ENCODE data around the gene COA6.

The COA6 gene

DNA sequence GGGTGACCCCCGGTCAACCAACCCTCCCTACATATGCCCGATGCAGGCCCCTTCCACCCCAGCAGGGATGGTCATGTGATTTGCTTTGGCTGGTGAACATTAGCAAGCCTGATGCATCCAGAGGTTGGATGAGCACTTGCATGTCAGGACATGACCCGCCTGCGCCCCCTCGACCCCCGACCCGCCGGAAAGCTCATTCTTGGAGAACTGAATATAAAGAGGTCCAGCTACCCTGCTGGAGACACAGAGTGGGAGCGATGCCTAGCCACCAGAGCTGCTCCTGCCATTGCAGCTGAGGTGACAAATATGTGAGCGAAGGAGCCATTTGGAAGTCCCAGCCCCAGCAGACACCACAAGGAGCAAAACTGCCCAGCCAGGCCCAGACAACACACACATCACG, 39.6 kb downstream of the COA6 start:
- DNase-seq (ENCODE audit: low read depth), result no peak

DNA sequence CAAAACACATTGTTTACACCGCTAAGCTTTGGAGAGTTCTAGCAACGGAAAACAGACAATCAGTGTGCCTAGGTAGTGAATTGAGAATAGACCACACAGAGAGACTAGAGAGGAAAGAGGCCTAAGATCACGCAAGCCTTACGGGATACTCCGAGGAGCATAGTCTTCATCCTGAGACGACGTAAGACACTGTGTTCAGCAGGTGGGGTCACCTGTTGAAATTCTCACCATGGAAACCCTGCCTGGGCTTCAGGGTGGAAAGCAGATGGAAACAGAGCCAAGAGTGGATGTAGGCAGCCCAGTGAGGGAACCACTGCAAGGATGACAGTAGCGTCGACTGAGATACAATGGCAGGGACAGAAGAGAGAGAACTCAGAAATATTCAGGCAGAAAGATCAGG, 40.2 kb downstream of the COA6 start:
- no peak for DNase-seq (ENCODE audit: low read depth)

DNA sequence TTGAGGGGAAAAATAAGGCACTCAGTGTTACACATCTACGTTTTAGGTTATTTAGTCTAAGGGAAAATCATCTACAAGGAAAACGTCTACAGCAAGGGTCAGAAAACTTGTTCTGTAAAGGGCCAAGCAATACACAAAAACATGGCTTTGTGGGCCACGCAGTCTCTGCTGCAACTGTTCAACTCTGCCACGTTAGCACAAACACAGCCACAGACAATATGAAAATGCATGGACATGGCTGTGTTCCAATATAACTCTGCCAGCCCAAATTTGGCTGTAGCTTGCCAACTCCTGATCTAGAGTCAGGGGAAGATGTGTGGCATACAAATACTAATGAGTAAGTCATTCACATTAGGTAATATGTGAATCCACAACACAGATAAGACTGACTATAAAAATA, 40.7 kb downstream of the COA6 start:
- no peak for DNase-seq (ENCODE audit: low read depth)

DNA sequence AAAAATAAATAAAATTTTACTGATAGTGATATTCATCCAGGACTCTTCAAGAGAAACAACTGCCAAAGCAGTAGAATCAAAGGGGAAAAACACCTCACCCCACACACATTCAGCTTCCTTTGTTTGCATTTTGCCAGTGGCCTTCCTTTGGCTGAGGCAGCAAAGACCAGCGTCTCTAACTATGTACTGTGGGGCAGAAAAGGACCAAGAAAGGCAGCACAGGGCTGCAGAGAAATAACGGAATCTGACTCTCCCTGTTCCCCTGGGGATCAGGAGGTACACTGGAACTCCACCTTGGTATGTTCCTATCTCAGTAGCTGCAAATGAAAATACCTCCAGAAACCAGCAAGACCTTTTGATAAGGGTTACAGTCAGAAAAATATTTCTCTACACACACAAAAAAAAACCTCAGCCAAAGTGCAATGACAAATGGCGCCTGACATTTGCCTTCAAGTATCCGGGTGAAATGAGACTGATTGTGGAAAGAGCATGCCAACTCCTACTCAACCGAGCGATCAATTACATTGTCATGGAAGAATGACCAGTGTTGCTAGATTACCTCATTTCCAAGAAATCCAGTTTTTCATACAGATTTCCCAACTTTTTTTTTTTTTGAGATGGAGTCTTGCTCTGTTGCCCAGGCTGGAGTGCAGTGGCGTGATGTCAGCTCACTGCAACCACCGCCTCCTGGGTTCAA, 54.8 kb downstream of the COA6 start:
- DNase-seq (ENCODE audit: low read depth), result no peak

DNA sequence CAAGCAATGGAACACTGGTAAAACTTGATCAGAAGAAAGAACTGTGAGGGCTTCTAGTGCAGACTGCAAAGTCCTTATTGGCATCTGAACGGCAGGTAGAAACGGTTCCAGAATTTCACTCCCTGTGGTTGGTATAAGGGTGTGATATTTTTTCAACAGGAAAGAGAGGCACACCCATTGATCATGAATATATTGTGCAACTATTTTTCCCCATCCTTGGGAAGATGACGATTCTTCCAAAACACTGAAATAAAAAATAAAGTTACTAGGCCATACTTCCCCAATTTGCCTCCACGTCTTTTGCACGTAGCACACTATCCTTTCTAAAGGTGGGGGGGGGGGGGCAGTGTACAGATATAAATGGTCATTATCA, 56.2 kb downstream of the COA6 start:
- DNase-seq (ENCODE audit: low read depth), result no peak

DNA sequence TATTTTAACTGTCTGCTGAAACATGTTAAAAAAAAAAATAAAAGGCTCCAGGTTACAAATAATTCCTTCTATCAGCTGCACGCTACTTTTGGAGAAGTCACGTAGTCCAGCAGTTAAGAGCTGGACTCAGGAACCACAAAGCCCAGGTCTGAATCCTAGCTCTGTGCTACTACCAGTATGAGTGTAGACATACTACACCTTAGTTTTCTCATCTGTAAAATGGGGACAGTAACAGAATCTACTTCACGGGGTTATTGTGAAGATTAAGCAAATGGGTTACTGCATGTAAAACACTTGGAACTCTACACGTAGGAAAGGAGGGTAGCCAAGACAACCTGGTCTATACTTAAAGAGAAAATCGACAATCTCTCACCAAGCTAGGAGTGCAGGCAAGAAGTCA, 57.4 kb downstream of the COA6 start:
- DNase-seq (ENCODE audit: low read depth), result no peak

DNA sequence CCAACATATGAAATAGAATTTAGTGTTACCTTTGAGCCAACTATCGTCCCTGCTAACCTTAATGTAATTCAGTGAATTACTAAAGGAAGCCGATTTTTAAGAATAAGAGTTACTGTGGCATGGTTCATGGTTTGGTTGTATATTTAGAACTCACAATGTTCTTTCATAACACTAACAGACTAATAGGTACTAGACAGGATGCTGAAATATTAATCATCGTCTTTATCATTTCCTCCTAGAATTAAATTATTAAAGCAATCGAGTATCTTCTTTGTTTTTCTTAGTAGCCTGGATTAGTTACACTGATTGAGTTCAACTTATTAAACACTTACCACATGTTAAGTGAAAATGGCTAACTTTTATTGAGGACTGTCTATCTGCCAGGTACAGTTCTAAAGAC, 58.0 kb downstream of the COA6 start:
- DNase-seq (ENCODE audit: low read depth), result no peak

DNA sequence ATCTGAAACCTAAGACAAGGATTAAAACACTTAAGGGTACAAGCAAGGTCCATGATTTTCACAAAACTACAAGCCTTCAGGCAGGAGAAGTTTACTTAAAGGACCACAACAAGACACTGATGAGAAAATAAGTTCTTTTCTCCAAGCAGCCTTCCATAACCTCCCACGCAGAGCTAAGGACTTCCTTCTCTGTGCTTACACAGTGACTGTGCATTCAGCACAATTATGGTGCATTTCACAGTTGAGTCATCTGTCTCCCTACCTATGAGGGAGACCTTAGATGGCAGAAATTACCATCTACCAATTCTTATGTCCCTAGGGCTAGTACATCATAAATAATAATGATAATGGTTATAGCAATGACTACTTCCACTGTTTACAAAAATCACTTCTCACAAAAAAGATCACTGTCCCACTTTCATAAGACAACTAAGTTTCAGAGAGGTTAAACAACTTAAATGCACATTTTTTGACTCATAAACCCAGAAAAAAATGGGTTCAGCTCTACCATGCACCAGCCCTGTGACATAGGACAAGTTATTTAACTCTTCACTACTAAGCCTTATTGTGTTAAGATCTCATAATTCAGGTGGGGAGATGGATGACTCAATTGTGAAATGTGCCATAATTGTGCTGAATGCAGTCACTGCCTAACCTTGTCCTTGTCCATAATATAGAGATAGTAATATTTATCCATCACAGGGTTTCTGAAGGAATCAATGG, 60.5 kb downstream of the COA6 start:
- DNase-seq (ENCODE audit: low read depth), result no peak
